GM23338 (cell line): Measurements from ENCODE around the gene MEI1. TPM values are rescaled to one million over a fixed set of nuclear protein-coding genes. Genes with fewer than 3 reads are reported as not detected.

Source experiments
- ATAC-seq: fragments of 200-7000 bp; cut with Tn5 transposase; 3 replicates; pipeline ENCODE4 v1.9.1; 2020
- DNase-seq: peaks from one replicate; pipeline ENCODE4 v3.0.0-alpha.2; 2015; ENCODE audit warnings: low spot score
- H2AFZ ChIP-seq: fragments of 200-600 bp; sonication (generic); 2 replicates; pipeline ENCODE4 v1.8.0; 2016; ENCODE audit warnings: antibody characterized with exemption, mild to moderate bottlenecking, moderate library complexity
- H3F3A ChIP-seq: fragments of 200-600 bp; sonication (generic); replicated peaks from 2 replicates; pipeline ENCODE4 v1.8.0; 2017; ENCODE audit warnings: antibody characterized with exemption, mixed run types, low read depth
- H3K27ac ChIP-seq: fragments of 200-600 bp; sonication (generic); 2 replicates; pipeline ENCODE4 v1.6.1; 2016; ENCODE audit warnings: low read depth
- H3K27me3 ChIP-seq: fragments of 200-600 bp; sonication (generic); 2 replicates; pipeline ENCODE4 v1.8.0; 2016; ENCODE audit warnings: mild to moderate bottlenecking, mixed run types, moderate library complexity; ENCODE audit not compliant: insufficient read depth
- H3K36me3 ChIP-seq: fragments of 200-600 bp; sonication (generic); 2 replicates; pipeline ENCODE4 v1.8.0; 2016; ENCODE audit warnings: mild to moderate bottlenecking; ENCODE audit not compliant: insufficient read depth
- H3K4me1 ChIP-seq: fragments of 200-600 bp; sonication (generic); 2 replicates; pipeline ENCODE4 v1.8.0; 2016; ENCODE audit warnings: mild to moderate bottlenecking, moderate library complexity; ENCODE audit not compliant: insufficient read depth
- H3K4me2 ChIP-seq: fragments of 200-600 bp; sonication (generic); 2 replicates; pipeline ENCODE4 v1.7.1; 2017; ENCODE audit warnings: mixed run types
- H3K4me3 ChIP-seq: fragments of 200-600 bp; sonication (generic); 2 replicates; pipeline ENCODE4 v1.6.1; 2016; ENCODE audit warnings: mixed run types
- H3K79me2 ChIP-seq: fragments of 200-600 bp; sonication (generic); replicated peaks from 2 replicates; pipeline ENCODE4 v1.8.0; 2017; ENCODE audit warnings: mild to moderate bottlenecking; ENCODE audit not compliant: insufficient read depth
- H3K9me2 ChIP-seq: fragments of 200-600 bp; sonication (generic); 2 replicates; pipeline ENCODE4 v1.8.0; 2017; ENCODE audit not compliant: insufficient read depth
- H4K20me1 ChIP-seq: fragments of 200-600 bp; sonication (generic); replicated peaks from 2 replicates; pipeline ENCODE4 v1.8.0; 2017; ENCODE audit warnings: mild to moderate bottlenecking; ENCODE audit not compliant: insufficient read depth
- H3K27ac Mint-ChIP-seq: 2 replicates; pipeline ENCODE4 v1.8.0; 2020; ENCODE audit warnings: inconsistent platforms, mild to moderate bottlenecking, moderate library complexity, mixed read lengths
- H3K27me3 Mint-ChIP-seq: 3 replicates; pipeline ENCODE4 v1.8.0; 2022; ENCODE audit warnings: low read depth, mild to moderate bottlenecking, moderate library complexity, mixed read lengths, inconsistent platforms; ENCODE audit not compliant: insufficient read depth, poor library complexity
- H3K36me3 Mint-ChIP-seq: 3 replicates; pipeline ENCODE4 v1.8.0; 2021; ENCODE audit warnings: low read depth, mild to moderate bottlenecking, inconsistent platforms, moderate library complexity, mixed read lengths
- H3K4me1 Mint-ChIP-seq: 3 replicates; pipeline ENCODE4 v1.8.0; 2020; ENCODE audit warnings: mild to moderate bottlenecking, inconsistent platforms, mixed read lengths
- H3K4me3 Mint-ChIP-seq: 3 replicates; pipeline ENCODE4 v1.8.0; 2021; ENCODE audit warnings: moderate library complexity, mild to moderate bottlenecking, inconsistent platforms, mixed read lengths
- H3K9me3 Mint-ChIP-seq: 3 replicates; pipeline ENCODE4 v1.8.0; 2020; ENCODE audit warnings: moderate library complexity, mild to moderate bottlenecking, inconsistent platforms, mixed read lengths
- CREB1 ChIP-seq: fragments of 250-450 bp; sonication (Bioruptor Pico); IDR thresholded peaks from 2 replicates; pipeline ENCODE4 v1.5.0; 2020; ENCODE audit warnings: low read depth, mild to moderate bottlenecking, moderate library complexity
- CTCF ChIP-seq, 2 experiments: fragments of 200-600 bp in 1 of 2; sonication (generic) in 1 of 2; conservative IDR thresholded peaks; 2 replicates each; pipeline versions ENCODE4 v1.5.1 to v1.6.1; 2016 to 2017; ENCODE audit warnings: antibody characterized with exemption in 2 of 2, low read depth in 2 of 2, mild to moderate bottlenecking in 2 of 2, moderate library complexity in 1 of 2
- EZH2 ChIP-seq: fragments of 200-600 bp; sonication (generic); IDR thresholded peaks from one replicate; pipeline ENCODE4 v1.8.0; 2017; ENCODE audit warnings: antibody characterized with exemption, mild to moderate bottlenecking, low read depth; ENCODE audit not compliant: unreplicated experiment
- EZH2phosphoT487 ChIP-seq: fragments of 200-600 bp; sonication (generic); IDR thresholded peaks from one replicate; pipeline ENCODE4 v1.8.1; 2018; ENCODE audit warnings: antibody characterized with exemption; ENCODE audit not compliant: unreplicated experiment
- JUNB ChIP-seq: IDR thresholded peaks from one replicate; pipeline ENCODE4 v1.6.1; 2016; ENCODE audit warnings: antibody characterized with exemption; ENCODE audit not compliant: unreplicated experiment
- NANOG ChIP-seq: IDR thresholded peaks from 2 replicates; pipeline ENCODE4 v1.6.1; 2016; ENCODE audit warnings: antibody characterized with exemption, borderline replicate concordance
- POLR2AphosphoS5 ChIP-seq: IDR thresholded peaks from 2 replicates; pipeline ENCODE4 v1.6.1; 2016; ENCODE audit warnings: antibody characterized with exemption, low read depth
- STAT1 ChIP-seq: IDR thresholded peaks from one replicate; pipeline ENCODE4 v1.6.1; 2016; ENCODE audit warnings: antibody characterized with exemption; ENCODE audit not compliant: unreplicated experiment
- ZNF114 ChIP-seq: fragments of 250-450 bp; sonication (Bioruptor Pico); IDR thresholded peaks from 2 replicates; pipeline ENCODE4 v1.5.0; 2020; ENCODE audit warnings: mild to moderate bottlenecking, moderate library complexity
- ZNF331 ChIP-seq: fragments of 250-450 bp; sonication (Bioruptor Pico); IDR thresholded peaks from 2 replicates; pipeline ENCODE4 v1.5.0; 2020; ENCODE audit warnings: low read depth, mild to moderate bottlenecking, moderate library complexity
- ZNF462 ChIP-seq: fragments of 250-450 bp; sonication (Bioruptor Pico); IDR thresholded peaks from 2 replicates; pipeline ENCODE4 v1.5.0; 2020; ENCODE audit warnings: mild to moderate bottlenecking, moderate library complexity
- polyA plus RNA-seq: library from polyadenylated mRNA; unstranded; fragments of >200 nt; fragmentation: Nextera tagmentation; extraction: Ambion mirVana; gene quantifications from 2 replicates; pipeline ENCODE4 v1.2.1, GENCODE V29; 2016
- total RNA-seq: library from RNA; depleted of rRNA; stranded (reverse); fragments of >200 nt; shearing (Covaris generic); gene quantifications from 2 replicates; pipeline ENCODE4 v1.2.3, GENCODE V29; 2014
- TF ChIP-seq, protein P1 (sequence below): IDR thresholded peaks from one replicate; pipeline ENCODE4 v1.6.1; 2018; ENCODE audit warnings: antibody characterized with exemption; ENCODE audit not compliant: unreplicated experiment
- TF ChIP-seq, protein P2 (sequence below): IDR thresholded peaks from 2 replicates; pipeline ENCODE4 v1.6.1; 2016; ENCODE audit warnings: antibody characterized with exemption

The MEI1 gene
- total and polyA plus RNA-seq, 2 experiments from 2014 or later, result 0.28 to 0.87 TPM

- Histone ChIP-seq H3K4me3 (peak overlapping the region; percentile 94), H3K9me2 (no peaks in the 10 kb centered on the region), H3K27me3 (no peaks in the 10 kb centered on the region), H3F3A (peaks cover 8% of the 10 kb centered on the region; the same call in 1 of the 2 replicates), H3K4me2 (peak overlapping the region; percentile 99), H3K27ac (peak overlapping the region; percentile 94; the same call in 1 of the 2 replicates), H4K20me1 (peaks cover 3% of the 10 kb centered on the region; the same call in 1 of the 2 replicates), H3K4me1 (peaks cover 19% of the 10 kb centered on the region), H2AFZ (peak overlapping the region; percentile 86), H3K36me3 (no peaks in the 10 kb centered on the region; the same call in 1 of the 2 replicates), H3K79me2 (peaks cover 49% of the 10 kb centered on the region)
- Mint-ChIP-seq H3K9me3 (no peaks in the 10 kb centered on the region), H3K27me3 (peaks cover 5% of the 10 kb centered on the region), H3K36me3 (peaks cover 7% of the 10 kb centered on the region; the same call in 2 of the 3 replicates), H3K4me1 (peaks cover 22% of the 10 kb centered on the region), H3K4me3 (peak overlapping the region; percentile 89), H3K27ac (peak overlapping the region; percentile 97)
- DNase-seq (no peak), ATAC-seq (no peak)
- TF ChIP-seq POLR2AphosphoS5 (no peak), NANOG (no peak), CREB1 (CRISPR knock-in tag) (no peak), JUNB (no peak), ZNF331 (no peak), EZH2 (no peak), ZNF114 (CRISPR knock-in tag) (no peak), ZNF462 (CRISPR knock-in tag) (no peak), STAT1 (no peak), EZH2phosphoT487 (no peak), CTCF (conservative IDR thresholded peaks at IDR 0.05; ENCODE audit: low read depth in 2 of 2) (no peak)
- TF ChIP-seq, protein P1, sequence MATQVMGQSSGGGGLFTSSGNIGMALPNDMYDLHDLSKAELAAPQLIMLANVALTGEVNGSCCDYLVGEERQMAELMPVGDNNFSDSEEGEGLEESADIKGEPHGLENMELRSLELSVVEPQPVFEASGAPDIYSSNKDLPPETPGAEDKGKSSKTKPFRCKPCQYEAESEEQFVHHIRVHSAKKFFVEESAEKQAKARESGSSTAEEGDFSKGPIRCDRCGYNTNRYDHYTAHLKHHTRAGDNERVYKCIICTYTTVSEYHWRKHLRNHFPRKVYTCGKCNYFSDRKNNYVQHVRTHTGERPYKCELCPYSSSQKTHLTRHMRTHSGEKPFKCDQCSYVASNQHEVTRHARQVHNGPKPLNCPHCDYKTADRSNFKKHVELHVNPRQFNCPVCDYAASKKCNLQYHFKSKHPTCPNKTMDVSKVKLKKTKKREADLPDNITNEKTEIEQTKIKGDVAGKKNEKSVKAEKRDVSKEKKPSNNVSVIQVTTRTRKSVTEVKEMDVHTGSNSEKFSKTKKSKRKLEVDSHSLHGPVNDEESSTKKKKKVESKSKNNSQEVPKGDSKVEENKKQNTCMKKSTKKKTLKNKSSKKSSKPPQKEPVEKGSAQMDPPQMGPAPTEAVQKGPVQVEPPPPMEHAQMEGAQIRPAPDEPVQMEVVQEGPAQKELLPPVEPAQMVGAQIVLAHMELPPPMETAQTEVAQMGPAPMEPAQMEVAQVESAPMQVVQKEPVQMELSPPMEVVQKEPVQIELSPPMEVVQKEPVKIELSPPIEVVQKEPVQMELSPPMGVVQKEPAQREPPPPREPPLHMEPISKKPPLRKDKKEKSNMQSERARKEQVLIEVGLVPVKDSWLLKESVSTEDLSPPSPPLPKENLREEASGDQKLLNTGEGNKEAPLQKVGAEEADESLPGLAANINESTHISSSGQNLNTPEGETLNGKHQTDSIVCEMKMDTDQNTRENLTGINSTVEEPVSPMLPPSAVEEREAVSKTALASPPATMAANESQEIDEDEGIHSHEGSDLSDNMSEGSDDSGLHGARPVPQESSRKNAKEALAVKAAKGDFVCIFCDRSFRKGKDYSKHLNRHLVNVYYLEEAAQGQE, result no peak
- TF ChIP-seq, protein P2, sequence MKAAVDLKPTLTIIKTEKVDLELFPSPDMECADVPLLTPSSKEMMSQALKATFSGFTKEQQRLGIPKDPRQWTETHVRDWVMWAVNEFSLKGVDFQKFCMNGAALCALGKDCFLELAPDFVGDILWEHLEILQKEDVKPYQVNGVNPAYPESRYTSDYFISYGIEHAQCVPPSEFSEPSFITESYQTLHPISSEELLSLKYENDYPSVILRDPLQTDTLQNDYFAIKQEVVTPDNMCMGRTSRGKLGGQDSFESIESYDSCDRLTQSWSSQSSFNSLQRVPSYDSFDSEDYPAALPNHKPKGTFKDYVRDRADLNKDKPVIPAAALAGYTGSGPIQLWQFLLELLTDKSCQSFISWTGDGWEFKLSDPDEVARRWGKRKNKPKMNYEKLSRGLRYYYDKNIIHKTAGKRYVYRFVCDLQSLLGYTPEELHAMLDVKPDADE, result no peak
These were observed 102.0 kb downstream of the MEI1 start for GRCh38 chr22:41801147-41801819.
